Omental fat pad (tissue), 4 donors: ENCODE data around the gene TMEM212. TPM values are rescaled to one million over a fixed set of nuclear protein-coding genes. Genes with fewer than 3 reads are reported as not detected.

ENCODE experiments used
- ATAC-seq: fragments of 150-250 bp; one replicate; pipeline ENCODE4 v1.9.1; 2016; ENCODE audit warnings: mild to moderate bottlenecking, moderate library complexity; ENCODE audit not compliant: low FRiP score
- DNase-seq: peaks from one replicate; pipeline ENCODE4 v3.0.0-alpha.2; 2019; ENCODE audit warnings: low spot score
- CTCF ChIP-seq, 3 donors: fragments of 450-650 bp; IDR thresholded peaks; one replicate each; pipeline ENCODE4 v1.5.1; 2016 to 2017; ENCODE audit warnings: antibody characterized with exemption in 3 of 3, mild to moderate bottlenecking in 3 of 3, moderate library complexity in 2 of 3
- total RNA-seq, 4 donors: library from RNA; depleted of rRNA; stranded (reverse); fragments of >200 nt; gene quantifications; one replicate each; pipeline ENCODE4 v1.1.0, GENCODE V29; 2016

The TMEM212 gene
- total RNA-seq, 4 donors from 2014 or later: not detected

- no peak for TF ChIP-seq CTCF (IDR thresholded peaks at IDR 0.05)
- DNase-seq: no peak
- no peak for ATAC-seq
Measured at GRCh38 chr3:171833789-171834460, 9.2 kb upstream of the TMEM212 start.

- ATAC-seq: no peak
- no peak for TF ChIP-seq CTCF (IDR thresholded peaks at IDR 0.05)
- DNase-seq: no peak
Measured at GRCh38 chr3:171834461-171834801, 8.7 kb upstream of the TMEM212 start.

GRCh38 chr3:171835116-171835515 is 8.0 kb upstream of the TMEM212 start:
- DNase-seq: no peak
- no peak for ATAC-seq
- no peak for TF ChIP-seq CTCF (IDR thresholded peaks at IDR 0.05)

- ATAC-seq (no peak), DNase-seq (no peak)
- TF ChIP-seq CTCF (IDR thresholded peaks at IDR 0.05): no peak
Measured at GRCh38 chr3:171835613-171836012, 7.5 kb upstream of the TMEM212 start.

GRCh38 chr3:171836855-171837254 is 6.3 kb upstream of the TMEM212 start:
- no peak for ATAC-seq
- DNase-seq: no peak
- no peak for TF ChIP-seq CTCF (IDR thresholded peaks at IDR 0.05)

- no peak for TF ChIP-seq CTCF (IDR thresholded peaks at IDR 0.05)
- ATAC-seq (no peak), DNase-seq (no peak)
Measured at GRCh38 chr3:171837698-171838097, 5.5 kb upstream of the TMEM212 start.

GRCh38 chr3:171838218-171838720 is 4.9 kb upstream of the TMEM212 start:
- DNase-seq (no peak), ATAC-seq (peak; percentile 53)
- no peak for TF ChIP-seq CTCF (IDR thresholded peaks at IDR 0.05)
